SK-N-SH (cell line): Measurements from ENCODE around the gene POFUT2.

Source experiments
- CTCF ChIP-seq: fragments of 200-600 bp; sonication (generic); IDR thresholded peaks from 2 replicates; pipeline ENCODE4 v1.6.1; 2017; ENCODE audit warnings: antibody characterized with exemption, mild to moderate bottlenecking, moderate library complexity
- EP300 ChIP-seq, 2 experiments: IDR thresholded peaks; 2 replicates each; pipeline versions ENCODE4 v1.4.0 to v1.6.1; 2012; ENCODE audit warnings: borderline replicate concordance in 1 of 2, low read depth in 1 of 2, low read length in 1 of 2
- EZH2phosphoT487 ChIP-seq: fragments of 200-600 bp; sonication (generic); IDR thresholded peaks from 2 replicates; pipeline ENCODE4 v1.6.1; 2017; ENCODE audit warnings: low read depth, mixed run types, mild to moderate bottlenecking, antibody characterized with exemption, moderate library complexity, borderline replicate concordance
- JUND ChIP-seq: IDR thresholded peaks from 2 replicates; pipeline ENCODE4 v1.4.0; 2012
- MAX ChIP-seq: IDR thresholded peaks from 2 replicates; pipeline ENCODE4 v1.4.0; 2012; ENCODE audit warnings: low read depth
- MEF2A ChIP-seq: IDR thresholded peaks from 2 replicates; pipeline ENCODE4 v1.4.0; 2012; ENCODE audit warnings: low read depth, borderline replicate concordance
- PBX3 ChIP-seq: IDR thresholded peaks from 2 replicates; pipeline ENCODE4; 2012
- POLR2AphosphoS5 ChIP-seq: IDR thresholded peaks from 2 replicates; pipeline ENCODE4 v1.6.1; 2012; ENCODE audit warnings: low read depth, low read length
- RAD21 ChIP-seq: IDR thresholded peaks from 2 replicates; pipeline ENCODE4 v1.6.1; 2012; ENCODE audit warnings: mild to moderate bottlenecking, low read length
- RFX5 ChIP-seq: IDR thresholded peaks from 2 replicates; pipeline ENCODE4 v1.6.1; 2012; ENCODE audit warnings: mild to moderate bottlenecking, improper control_type of control experiment, low read length
- SIN3A ChIP-seq: IDR thresholded peaks from 2 replicates; pipeline ENCODE4 v1.6.1; 2012; ENCODE audit warnings: low read depth, mild to moderate bottlenecking, low read length, moderate library complexity, borderline replicate concordance
- TAF1 ChIP-seq: IDR thresholded peaks from 2 replicates; pipeline ENCODE4 v1.6.1; 2012; ENCODE audit warnings: low read depth, mild to moderate bottlenecking, low read length, moderate library complexity, borderline replicate concordance
- YY1 ChIP-seq: IDR thresholded peaks from 2 replicates; pipeline ENCODE4 v1.4.0; 2012; ENCODE audit warnings: low read depth, mild to moderate bottlenecking

- TF ChIP-seq CTCF: no peak
- no peak for TF ChIP-seq EP300 (IDR thresholded peaks at IDR 0.05; ENCODE audit: borderline replicate concordance in 1 of 2, low read depth in 1 of 2, low read length in 1 of 2)
- no peak for TF ChIP-seq EZH2phosphoT487
- TF ChIP-seq SIN3A: no peak
- TF ChIP-seq RFX5: no peak
- TF ChIP-seq MEF2A: no peak
- no peak for TF ChIP-seq JUND
- no peak for TF ChIP-seq TAF1
- TF ChIP-seq RAD21: no peak
- no peak for TF ChIP-seq YY1
- TF ChIP-seq PBX3: no peak
- no peak for TF ChIP-seq MAX
- no peak for TF ChIP-seq POLR2AphosphoS5
Measured at GRCh38 chr21:45303751-45304475, 16.2 kb upstream of the POFUT2 start.
